NK-92 (cell line): ENCODE measurements around the gene MAP2K4.
"Not testable (repeated sequence)": the region's sequence is repeated elsewhere in the genome, so short reads cannot be mapped to it uniquely, and the experiment has no call there.

Experiments used
- DNase-seq: peaks from one replicate; lab custom pipeline; 2025; ENCODE audit not compliant: unreplicated experiment; lab: John Stamatoyannopoulos, UW

MAP2K4 gene

GRCh38 chr17:12137859-12138258 lies 117.2 kb downstream of the MAP2K4 start:
- DNase-seq: no peak

GRCh38 chr17:12140685-12141084 lies 120.0 kb downstream of the MAP2K4 start:
- no peak for DNase-seq

GRCh38 chr17:12162187-12162586 lies 141.5 kb downstream of the MAP2K4 start:
- not testable (repeated sequence) for DNase-seq

- no peak for DNase-seq
These were observed 143.4 kb downstream of the MAP2K4 start for GRCh38 chr17:12164085-12164484.

- DNase-seq: no peak
These were observed 158.1 kb downstream of the MAP2K4 start for GRCh38 chr17:12178644-12179330.

GRCh38 chr17:12180644-12181261 lies 160.1 kb downstream of the MAP2K4 start:
- DNase-seq: no peak

GRCh38 chr17:12187658-12188057 lies 167.0 kb downstream of the MAP2K4 start:
- DNase-seq: no peak

- no peak for DNase-seq
These were observed 172.6 kb downstream of the MAP2K4 start for GRCh38 chr17:12193144-12193735.
